Testis (tissue), 2 donors: Measurements from ENCODE around the gene TMIE.

ENCODE experiments used
- CTCF ChIP-seq, 3 experiments: fragments of 450-650 bp in 2 of 3; fragments of 200-600 bp in 1 of 3; sonication (generic) in 1 of 3; IDR thresholded peaks; one replicate each; pipeline ENCODE4 v1.5.1; 2016 to 2019; ENCODE audit warnings: antibody characterized with exemption in 3 of 3, mild to moderate bottlenecking in 2 of 3, moderate library complexity in 1 of 3
- POLR2A ChIP-seq: fragments of 450-650 bp; IDR thresholded peaks from one replicate; pipeline ENCODE4 v1.6.1; 2017; ENCODE audit warnings: antibody characterized with exemption, mild to moderate bottlenecking, moderate library complexity

DNA sequence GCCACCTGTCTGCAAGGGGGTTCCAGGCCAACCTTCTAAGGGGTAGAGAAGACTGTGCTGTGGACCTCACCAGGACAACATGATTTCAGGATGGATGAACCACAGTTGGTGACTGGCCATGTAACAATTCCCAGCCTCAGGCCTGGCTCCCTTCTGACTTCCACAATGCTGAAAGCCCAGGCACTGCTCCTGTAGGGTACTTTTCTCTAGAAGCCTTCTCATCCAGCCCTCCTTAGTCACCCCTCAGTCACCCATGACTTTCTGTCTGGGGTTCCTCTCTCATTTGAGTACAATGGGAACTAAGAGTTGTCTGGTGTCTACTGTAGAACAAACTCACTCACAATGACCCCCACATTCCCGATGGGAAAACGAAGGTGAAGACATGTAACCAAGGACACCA is 16.3 kb upstream of the TMIE start:
- TF ChIP-seq CTCF (IDR thresholded peaks at IDR 0.05) (no peak), POLR2A (no peak)
